Heart left ventricle (tissue), 16 donors: Measurements from ENCODE around the gene CACNA2D1. TPM values are rescaled to one million over a fixed set of nuclear protein-coding genes. Genes with fewer than 3 reads are reported as not detected.

Experiments used
- ATAC-seq, 4 donors: fragments of 200-7000 bp; cut with Tn5 transposase; one replicate each; pipeline ENCODE4 v1.9.1; 2020 to 2022; ENCODE audit warnings: moderate library complexity in 4 of 4, mild to moderate bottlenecking in 3 of 4, moderate number of reproducible peaks in 1 of 4
- DNase-seq, 5 donors: peaks; one replicate each; pipeline ENCODE4 v3.0.0-alpha.2; 2020
- H3K27ac ChIP-seq, 12 donors: fragments of 200-600 bp; sonication (generic) in 4 of 12; one replicate each; pipeline versions ENCODE4 v1.5.0 to v1.8.0; 2016 to 2022; ENCODE audit warnings: mild to moderate bottlenecking in 2 of 12
- H3K27me3 ChIP-seq, 9 donors: fragments of 200-600 bp; sonication (generic) in 2 of 9; one replicate each; pipeline versions ENCODE4 v1.5.1 to v1.8.0; 2016 to 2022; ENCODE audit warnings: mild to moderate bottlenecking in 3 of 9
- H3K36me3 ChIP-seq, 9 donors: fragments of 200-600 bp; sonication (generic) in 2 of 9; one replicate each; pipeline versions ENCODE4 v1.5.0 to v1.8.0; 2018 to 2022; ENCODE audit warnings: mild to moderate bottlenecking in 2 of 9
- H3K4me1 ChIP-seq, 12 donors: fragments of 200-600 bp; sonication (generic) in 4 of 12; one replicate each; pipeline versions ENCODE4 v1.5.0 to v1.8.0; 2016 to 2022; ENCODE audit warnings: mild to moderate bottlenecking in 3 of 12
- H3K4me3 ChIP-seq, 12 donors: fragments of 200-600 bp; sonication (generic) in 4 of 12; one replicate each; pipeline versions ENCODE4 v1.5.0 to v1.8.0; 2017 to 2022; ENCODE audit warnings: mild to moderate bottlenecking in 9 of 12, moderate library complexity in 4 of 12
- H3K9me3 ChIP-seq, 12 donors: fragments of 200-600 bp; sonication (generic) in 4 of 12; one replicate each; pipeline versions ENCODE4 v1.5.0 to v1.8.0; 2016 to 2022; ENCODE audit warnings: mild to moderate bottlenecking in 1 of 12
- POLR2A ChIP-seq, 2 donors: fragments of 450-650 bp; IDR thresholded peaks; one replicate each; pipeline ENCODE4 v1.6.1; 2017; ENCODE audit warnings: antibody characterized with exemption in 2 of 2, mild to moderate bottlenecking in 2 of 2, moderate library complexity in 2 of 2
- WGBS, 4 donors: extraction: QIAGEN DNeasy Blood & Tissue Kit in 2 of 4; methylation state at CpG; one replicate each; pipeline versions ENCODE4 v1.1.5 to v1.1.7; 2013 to 2018; 5-methylcytosine and 5-hydroxymethylcytosine counted together
- intact Hi-C, 10 donors: fragments of 100-400 bp; cut with DNase I; formaldehyde crosslinking; loops; one replicate each; pipeline versions ENCODE4 v1.11.1 to v1.14.2; 2022
- polyA plus RNA-seq, 2 donors: library from polyadenylated mRNA; stranded (reverse); fragments of 200-250 nt; gene quantifications; one replicate each; pipeline ENCODE4 v1.2.3, GENCODE V29; 2013
- total RNA-seq, 9 donors: library from RNA; depleted of rRNA in 2 of 9; stranded (reverse); fragments of >200 nt in 2 of 9; fragmentation: NEBNext Ultra II Directional in 3 of 9; extraction: Animal tissue kit (Norgen Biotek cat#: 25700) in 3 of 9; gene quantifications; one replicate each; pipeline versions ENCODE4 v1.1.0 to v1.2.4, GENCODE V29; 2016 to 2023
- TF ChIP-seq, protein P1 (sequence below), 12 donors: fragments of 200-600 bp; sonication (generic) in 4 of 12; IDR thresholded peaks; one replicate each; pipeline versions ENCODE4 v1.5.0 to v1.8.0; 2018 to 2022; ENCODE audit warnings: antibody characterized with exemption in 12 of 12, mild to moderate bottlenecking in 5 of 12
- donor health status: ischemic (EF 13 %, LVEDD 7.1; RV severe dilation, severe dysfunction).
- donor health status: healthy with polysubstance abuse.
- donor health status: DM: no; HTN: yes; CAD: no.
- donor health status: DM: no; HTN: no; CAD: no.
- donor health status: ischemic (EF 25% LVEDD 6.9; RV normal size, moderate dysfunction).
- donor health status: ischemic (EF 25% LVEDD 5.7; RV mildly dilated, moderate dysfunction).
- donor health status: healthy.
- donor health status: DM: yes; HTN: yes; CAD: no.
- donor health status: ischemic (EF 35%, LVEDD 5.7; RV mildly dilated, moderate dysfunction).
- donor health status: nonischemic (EF 11% LVEDD 7.7; RV severe dilation, severe dysfunction).
- donor health status: DM: yes; HTN: yes; CAD: no.
- donor health status: PGD.
- donor health status: ischemic (EF 29% LVEDD 5.4; RV normal size, mild dysfunction).
- donor health status: nonischemic (EF 23%, LVEDD 6.1; RV moderate dilation, normal function).

CACNA2D1 gene
- total and polyA plus RNA-seq, 11 donors = 13.5 to 122 (median 55.5) TPM

DNA sequence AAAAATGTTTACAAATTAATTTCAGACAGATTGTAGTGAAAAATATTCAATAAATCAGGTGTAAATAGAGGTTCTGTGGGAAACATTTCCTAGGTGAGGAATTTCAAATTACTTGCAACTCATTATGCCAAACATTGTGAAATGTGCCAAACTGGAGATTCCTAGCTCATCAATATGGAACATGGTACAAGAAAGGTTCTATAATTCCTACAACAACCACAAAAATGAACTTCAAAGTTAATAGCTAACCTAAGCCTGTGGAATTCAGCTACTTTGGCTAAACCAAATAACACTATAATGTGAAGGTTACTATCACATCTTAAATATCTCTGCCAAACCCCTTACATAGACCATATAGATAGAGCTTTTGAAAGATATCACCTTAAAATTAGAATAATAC, 450.4 kb downstream of the CACNA2D1 start:
- DNase-seq = no peak
- Histone ChIP-seq H3K4me1 (no peaks in the 10 kb centered on the region), H3K36me3 (peaks cover 0 to 64% (median 13%) of the 10 kb centered on the region in 9 donors), H3K9me3 (no peaks in the 10 kb centered on the region), H3K4me3 (no peak overlapping the region), H3K27ac (no peak overlapping the region), H3K27me3 (no peaks in the 10 kb centered on the region)
- intact Hi-C loops = no loop called here
- TF ChIP-seq, protein P1, sequence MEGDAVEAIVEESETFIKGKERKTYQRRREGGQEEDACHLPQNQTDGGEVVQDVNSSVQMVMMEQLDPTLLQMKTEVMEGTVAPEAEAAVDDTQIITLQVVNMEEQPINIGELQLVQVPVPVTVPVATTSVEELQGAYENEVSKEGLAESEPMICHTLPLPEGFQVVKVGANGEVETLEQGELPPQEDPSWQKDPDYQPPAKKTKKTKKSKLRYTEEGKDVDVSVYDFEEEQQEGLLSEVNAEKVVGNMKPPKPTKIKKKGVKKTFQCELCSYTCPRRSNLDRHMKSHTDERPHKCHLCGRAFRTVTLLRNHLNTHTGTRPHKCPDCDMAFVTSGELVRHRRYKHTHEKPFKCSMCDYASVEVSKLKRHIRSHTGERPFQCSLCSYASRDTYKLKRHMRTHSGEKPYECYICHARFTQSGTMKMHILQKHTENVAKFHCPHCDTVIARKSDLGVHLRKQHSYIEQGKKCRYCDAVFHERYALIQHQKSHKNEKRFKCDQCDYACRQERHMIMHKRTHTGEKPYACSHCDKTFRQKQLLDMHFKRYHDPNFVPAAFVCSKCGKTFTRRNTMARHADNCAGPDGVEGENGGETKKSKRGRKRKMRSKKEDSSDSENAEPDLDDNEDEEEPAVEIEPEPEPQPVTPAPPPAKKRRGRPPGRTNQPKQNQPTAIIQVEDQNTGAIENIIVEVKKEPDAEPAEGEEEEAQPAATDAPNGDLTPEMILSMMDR (IDR thresholded peaks at IDR 0.05) = no peak
- TF ChIP-seq POLR2A (IDR thresholded peaks at IDR 0.05) = no peak
- ATAC-seq = no peak

DNA sequence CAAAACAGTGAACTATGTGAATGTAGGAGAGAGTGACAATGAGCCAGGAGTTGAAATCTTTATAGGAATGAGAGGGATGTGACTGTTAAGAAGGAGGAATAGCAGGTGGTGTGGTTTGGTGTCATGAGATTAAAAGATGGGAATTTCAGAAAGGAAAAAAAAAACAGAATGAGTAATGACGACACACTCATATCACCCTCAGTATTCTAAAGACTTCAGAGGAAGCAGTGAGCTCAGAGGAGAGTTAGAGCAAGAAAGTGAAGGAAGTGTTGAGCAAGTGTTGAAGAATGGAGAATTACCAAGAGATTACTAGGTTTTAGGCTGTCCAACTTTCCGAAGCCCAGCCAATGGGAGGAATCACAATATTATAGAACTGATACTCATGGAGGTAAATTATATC, 453.2 kb downstream of the CACNA2D1 start:
- H3K4me3 ChIP-seq = no peak overlapping the region
- TF ChIP-seq POLR2A (IDR thresholded peaks at IDR 0.05) = no peak
- TF ChIP-seq, protein P1 (IDR thresholded peaks at IDR 0.05) = no peak
- 77 to 85% (median 82%) methylated on average over 2 of the region's 2 CpGs for WGBS, 4 donors
- ATAC-seq (no peak), DNase-seq (no peak)
- no peaks in the 10 kb centered on the region for H3K27me3 ChIP-seq
- H3K36me3 ChIP-seq = peaks cover 0 to 61% (median 13%) of the 10 kb centered on the region in 9 donors
- no peaks in the 10 kb centered on the region for H3K9me3 ChIP-seq
- intact Hi-C loops = no loop called here
- H3K27ac ChIP-seq = no peak overlapping the region
- H3K4me1 ChIP-seq = no peaks in the 10 kb centered on the region

DNA sequence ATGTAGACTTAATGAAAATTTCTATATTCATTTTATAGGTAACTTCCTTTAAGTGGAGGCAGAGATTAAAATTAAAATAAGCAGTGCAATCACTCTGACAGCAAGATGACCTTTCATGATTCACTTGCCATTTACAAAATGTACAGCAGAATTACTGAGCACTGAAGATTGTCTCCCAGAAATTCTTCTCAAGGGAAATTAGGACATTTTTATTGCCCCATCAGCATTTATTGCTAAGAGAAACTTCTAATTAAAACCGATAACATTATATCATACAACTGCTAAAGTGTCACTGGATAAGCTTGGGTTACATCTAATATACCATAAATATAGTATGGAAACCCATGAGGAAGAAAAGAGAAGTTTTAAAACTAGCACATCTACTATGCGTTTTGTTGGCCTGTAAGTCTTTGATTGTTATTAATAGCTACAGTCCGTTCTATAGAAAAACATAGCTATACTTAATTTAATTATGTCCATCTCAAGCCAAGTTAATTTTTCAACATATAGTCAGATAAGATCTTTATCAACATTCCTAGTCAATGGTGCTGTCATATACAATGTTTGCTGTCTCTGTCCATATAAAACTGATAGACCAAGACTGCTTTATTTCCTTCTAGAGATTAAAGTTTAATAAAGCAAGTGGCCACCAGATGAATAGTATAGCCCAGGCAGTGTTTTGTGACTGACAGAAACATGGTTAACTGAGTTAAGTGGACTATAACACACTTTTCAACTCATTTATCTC, 456.7 kb downstream of the CACNA2D1 start:
- intact Hi-C loops = no loop called here
- 88 to 94% (median 91%) methylated on average over 3 of the region's 3 CpGs for WGBS, 4 donors
- DNase-seq = no peak
- TF ChIP-seq, protein P1 (IDR thresholded peaks at IDR 0.05) = no peak
- no peak for TF ChIP-seq POLR2A (IDR thresholded peaks at IDR 0.05)
- peaks cover 0 to 79% (median 16%) of the 10 kb centered on the region in 9 donors for H3K36me3 ChIP-seq
- no peak overlapping the region for H3K27ac ChIP-seq
- H3K27me3 ChIP-seq = no peaks in the 10 kb centered on the region
- ATAC-seq = no peak
- no peaks in the 10 kb centered on the region for H3K4me1 ChIP-seq
- H3K9me3 ChIP-seq = no peaks in the 10 kb centered on the region
- H3K4me3 ChIP-seq = no peak overlapping the region

DNA sequence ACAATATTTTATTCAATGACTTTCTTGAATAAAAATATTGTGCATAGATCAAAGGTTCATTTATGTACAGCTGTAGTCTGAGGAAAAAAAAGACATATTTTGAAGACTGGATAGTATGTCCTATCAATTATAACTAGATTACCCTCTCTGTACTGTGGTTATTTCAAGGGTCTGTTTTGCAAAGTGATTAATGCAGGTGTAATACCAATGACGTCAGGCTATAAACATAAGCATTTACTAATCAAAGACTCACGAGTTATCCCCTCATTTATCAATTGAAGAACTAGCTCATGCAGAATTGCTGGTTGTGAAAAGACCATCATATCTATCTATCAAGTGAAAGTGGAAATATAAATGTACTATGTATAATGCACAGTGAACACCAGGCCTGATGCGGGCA, 460.2 kb downstream of the CACNA2D1 start:
- intact Hi-C loops = no loop called here
- no peaks in the 10 kb centered on the region for H3K9me3 ChIP-seq
- DNase-seq = no peak
- no peaks in the 10 kb centered on the region for H3K27me3 ChIP-seq
- no peak for ATAC-seq
- TF ChIP-seq, protein P1 (IDR thresholded peaks at IDR 0.05) = no peak
- TF ChIP-seq POLR2A (IDR thresholded peaks at IDR 0.05) = no peak
- peaks cover 0 to 83% (median 7%) of the 10 kb centered on the region in 9 donors for H3K36me3 ChIP-seq
- no peak overlapping the region for H3K27ac ChIP-seq
- 86 to 92% (median 89%) methylated on average over 3 of the region's 3 CpGs for WGBS, 4 donors
- H3K4me3 ChIP-seq = no peak overlapping the region
- H3K4me1 ChIP-seq = no peaks in the 10 kb centered on the region
